ENCODE results near the gene EXOSC10.

DNA sequence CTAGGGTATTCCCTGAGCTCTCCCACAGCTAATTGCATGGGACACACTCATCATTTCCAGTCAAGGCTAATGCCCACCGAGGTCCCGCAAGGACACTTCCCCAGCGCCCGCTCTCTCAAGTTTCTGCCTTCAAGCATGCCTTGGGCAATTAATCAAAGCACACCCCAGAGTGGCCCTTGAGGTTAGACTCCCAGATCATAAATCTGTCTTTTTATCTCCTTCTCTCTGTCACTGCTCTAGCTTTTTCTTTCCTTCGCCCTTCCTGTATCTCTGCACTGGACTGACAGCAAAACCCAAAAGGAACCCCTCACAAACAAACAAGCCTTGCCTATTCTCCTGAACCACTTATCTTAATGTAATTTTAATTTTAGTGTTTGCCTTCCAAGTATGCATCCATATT lies 7.9 kb upstream of the EXOSC10 start:
- TF ChIP-seq POLR2A (IDR thresholded peaks at IDR 0.05) (no peak), EP300 (IDR thresholded peaks at IDR 0.05) (no peak)
- TF ChIP-seq, protein P1, sequence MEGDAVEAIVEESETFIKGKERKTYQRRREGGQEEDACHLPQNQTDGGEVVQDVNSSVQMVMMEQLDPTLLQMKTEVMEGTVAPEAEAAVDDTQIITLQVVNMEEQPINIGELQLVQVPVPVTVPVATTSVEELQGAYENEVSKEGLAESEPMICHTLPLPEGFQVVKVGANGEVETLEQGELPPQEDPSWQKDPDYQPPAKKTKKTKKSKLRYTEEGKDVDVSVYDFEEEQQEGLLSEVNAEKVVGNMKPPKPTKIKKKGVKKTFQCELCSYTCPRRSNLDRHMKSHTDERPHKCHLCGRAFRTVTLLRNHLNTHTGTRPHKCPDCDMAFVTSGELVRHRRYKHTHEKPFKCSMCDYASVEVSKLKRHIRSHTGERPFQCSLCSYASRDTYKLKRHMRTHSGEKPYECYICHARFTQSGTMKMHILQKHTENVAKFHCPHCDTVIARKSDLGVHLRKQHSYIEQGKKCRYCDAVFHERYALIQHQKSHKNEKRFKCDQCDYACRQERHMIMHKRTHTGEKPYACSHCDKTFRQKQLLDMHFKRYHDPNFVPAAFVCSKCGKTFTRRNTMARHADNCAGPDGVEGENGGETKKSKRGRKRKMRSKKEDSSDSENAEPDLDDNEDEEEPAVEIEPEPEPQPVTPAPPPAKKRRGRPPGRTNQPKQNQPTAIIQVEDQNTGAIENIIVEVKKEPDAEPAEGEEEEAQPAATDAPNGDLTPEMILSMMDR (IDR thresholded peaks at IDR 0.05), result no peak
